HG02938 (cell line): ENCODE measurements around the gene ZBED3.
"Not testable (repeated sequence)": the region's sequence is repeated elsewhere in the genome, so short reads cannot be mapped to it uniquely, and the experiment has no call there.

Source experiments
- ATAC-seq: cut with Tn5 transposase; IDR thresholded peaks from one replicate; pipeline ENCODE4 v1.9.1; 2021; ENCODE audit warnings: mild to moderate bottlenecking, moderate library complexity; ENCODE audit not compliant: unreplicated experiment

ZBED3 gene, protein sequence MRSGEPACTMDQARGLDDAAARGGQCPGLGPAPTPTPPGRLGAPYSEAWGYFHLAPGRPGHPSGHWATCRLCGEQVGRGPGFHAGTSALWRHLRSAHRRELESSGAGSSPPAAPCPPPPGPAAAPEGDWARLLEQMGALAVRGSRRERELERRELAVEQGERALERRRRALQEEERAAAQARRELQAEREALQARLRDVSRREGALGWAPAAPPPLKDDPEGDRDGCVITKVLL

DNA sequence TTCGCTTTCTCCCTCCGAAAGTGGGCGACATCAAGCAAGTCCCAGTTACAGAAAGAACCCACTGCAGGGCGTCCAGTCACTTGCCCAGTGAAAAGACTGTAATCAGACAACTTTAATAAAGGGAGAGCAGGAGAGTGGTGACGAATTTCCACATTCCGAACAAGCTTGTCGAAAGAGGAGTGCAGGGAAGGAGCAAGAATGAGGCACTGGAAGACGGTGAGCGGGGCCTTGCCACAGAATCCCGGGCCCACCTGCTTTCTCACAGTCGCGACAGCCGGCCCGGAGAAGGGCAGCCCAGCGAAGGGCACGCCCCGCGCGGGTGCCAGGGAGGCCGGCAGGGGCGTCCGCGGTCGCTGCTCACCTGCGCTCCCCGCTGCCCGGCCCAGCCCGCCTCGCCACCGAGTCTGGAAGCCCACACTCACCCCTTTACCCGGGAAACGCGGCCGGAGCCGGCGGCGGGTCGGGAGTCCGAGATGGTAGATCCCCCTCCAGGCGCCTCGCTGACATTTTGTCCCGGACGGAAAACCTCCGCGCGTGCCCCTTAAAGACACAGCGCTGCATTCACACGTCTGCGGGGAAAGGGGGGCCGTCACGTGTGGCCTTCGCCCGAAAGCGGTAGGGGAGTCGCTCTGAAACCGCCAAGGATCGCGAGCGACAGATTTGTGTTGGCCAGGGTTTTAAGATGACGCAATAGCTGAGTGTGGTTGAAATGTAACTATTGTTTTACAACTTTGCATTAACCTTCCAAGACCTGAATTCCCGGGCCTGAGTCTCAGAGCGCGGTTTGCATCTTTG is at the start of gene ZBED3:
ZBED3 (minus strand) TSS at position 597 of the 795 bp plus-strand sequence. CDS start 9,407 bp downstream, outside the sequence.
- peak; percentile 66 for ATAC-seq

DNA sequence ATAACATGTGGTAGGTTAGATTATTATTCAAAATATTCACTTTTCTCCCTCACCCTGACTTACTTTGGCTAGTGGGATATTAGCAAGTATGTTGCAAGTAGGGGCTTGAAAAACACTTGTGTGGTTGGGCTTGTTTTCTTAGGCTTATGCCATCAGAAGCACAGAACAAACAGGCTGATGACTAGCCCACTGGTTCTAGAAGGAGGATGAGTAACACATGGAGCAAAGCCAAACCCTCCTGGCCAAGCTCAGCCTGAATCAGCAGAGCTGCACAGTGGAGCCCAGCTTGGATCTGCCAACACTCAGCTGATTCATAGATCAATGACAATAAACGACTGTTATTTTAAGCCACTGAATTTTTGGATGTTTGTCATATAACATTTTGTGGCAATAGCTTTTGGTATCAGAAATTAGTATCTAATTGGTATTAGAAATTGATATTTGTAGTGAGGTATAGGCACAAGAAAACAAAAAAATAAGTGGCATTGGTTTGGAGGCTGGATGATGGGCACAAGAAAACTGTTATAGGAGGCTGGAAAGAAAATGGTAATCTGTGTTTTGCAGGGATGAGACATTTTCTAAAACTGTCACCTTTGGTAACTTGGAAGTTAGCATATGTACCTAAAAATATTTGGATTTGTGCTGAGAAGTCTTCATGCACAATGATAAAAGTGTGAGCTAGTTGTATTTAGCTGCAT is 46.1 kb upstream of the ZBED3 start:
- ATAC-seq = no peak

DNA sequence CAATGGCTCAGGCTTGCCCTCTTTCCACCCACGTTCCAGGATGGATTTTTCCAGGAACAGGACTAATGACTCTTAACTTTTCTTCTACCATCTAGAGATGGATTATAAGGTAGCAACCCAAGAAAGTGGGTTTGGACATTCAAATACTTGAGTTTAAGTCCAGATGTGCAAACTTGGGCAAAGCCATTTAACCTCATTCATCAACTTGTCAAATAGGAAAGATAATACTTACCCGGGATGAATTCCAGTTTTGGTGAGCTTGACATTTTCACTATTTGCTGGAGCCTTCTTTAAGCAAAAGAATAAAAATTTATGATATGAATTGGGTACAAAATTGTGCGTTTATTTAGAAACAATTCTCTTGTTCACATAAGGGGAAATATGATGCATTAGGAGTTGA is 44.3 kb upstream of the ZBED3 start:
- ATAC-seq = no peak

DNA sequence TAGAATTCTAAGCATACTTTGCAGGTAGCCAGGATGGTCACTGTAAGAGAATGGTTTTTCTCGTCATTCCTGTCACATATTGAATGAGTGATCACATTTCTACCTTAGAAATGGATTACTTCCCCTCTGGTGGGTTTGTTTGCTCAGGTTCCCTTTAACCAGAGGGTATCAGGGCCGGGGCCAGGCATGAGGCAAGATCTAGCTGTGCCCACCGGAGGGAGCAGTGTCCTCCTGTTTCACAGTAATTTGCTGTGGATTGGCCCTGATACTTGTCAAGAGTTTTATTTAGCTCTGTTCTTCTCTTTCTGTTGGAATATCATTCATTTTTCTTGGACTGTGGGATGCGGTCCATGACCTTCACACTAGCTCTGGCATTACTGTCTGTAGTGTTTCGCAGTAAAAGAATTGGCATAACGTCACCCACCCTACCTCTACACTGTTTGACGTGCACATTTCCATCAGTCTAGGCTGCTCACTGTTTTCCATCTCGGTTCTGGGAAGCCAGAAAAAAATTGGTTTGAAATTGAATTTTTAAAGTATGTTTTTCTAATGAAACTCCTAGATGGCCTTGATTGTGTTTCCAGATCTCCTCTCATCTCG is 42.4 kb upstream of the ZBED3 start:
- no peak for ATAC-seq

DNA sequence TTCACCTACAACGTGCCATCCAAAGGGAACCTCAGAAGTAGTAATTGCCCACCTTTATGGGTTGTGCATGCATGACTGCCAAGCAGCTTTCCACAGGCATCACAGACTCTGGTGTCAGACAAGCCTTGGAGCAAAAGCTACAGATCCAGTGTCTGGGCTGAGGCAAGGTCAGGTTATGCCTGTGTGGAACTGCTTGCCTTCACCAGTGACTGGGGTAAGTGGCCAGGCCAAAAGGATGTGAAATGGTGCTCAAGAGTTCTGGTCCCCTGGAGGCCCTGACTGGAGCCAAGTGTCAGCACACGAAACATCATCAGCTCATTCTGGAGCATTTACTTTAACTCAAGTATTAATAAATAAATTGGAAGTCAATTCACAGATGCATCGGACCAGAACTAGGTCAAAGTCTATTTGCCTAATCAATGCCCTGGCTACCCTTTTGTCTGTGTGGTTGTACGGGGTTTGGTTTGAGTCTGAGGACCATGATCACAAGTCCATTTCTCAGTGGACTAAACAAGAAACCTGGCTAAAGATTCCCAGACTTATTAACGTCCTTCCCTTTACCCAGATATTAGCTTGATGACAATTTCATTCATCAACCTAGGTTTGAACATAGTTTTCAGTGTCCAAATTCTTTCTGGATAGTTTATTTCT is 41.5 kb upstream of the ZBED3 start:
- ATAC-seq = no peak

DNA sequence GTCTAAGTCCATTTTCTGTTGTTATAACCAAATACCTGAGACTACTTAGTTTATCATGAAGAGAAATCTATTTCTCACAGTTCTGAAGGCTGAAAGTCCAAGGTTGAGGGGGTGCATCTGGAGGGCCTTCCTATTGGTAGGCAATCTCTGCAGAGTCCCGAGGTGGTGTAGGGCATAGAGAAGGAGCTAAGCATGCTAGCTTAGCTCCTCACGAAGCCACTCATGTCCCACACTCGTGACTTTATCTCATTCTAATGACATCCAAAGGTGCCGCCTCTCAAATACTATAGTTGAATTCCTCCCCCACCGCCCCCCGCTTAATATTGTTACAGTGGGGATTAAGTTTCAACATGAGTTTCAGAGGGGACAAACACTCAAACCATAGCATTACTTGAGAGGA is 36.0 kb upstream of the ZBED3 start:
- ATAC-seq = no peak

- no peak for ATAC-seq
These were observed 33.6 kb upstream of the ZBED3 start for GRCh38 chr5:77120706-77121105.

- ATAC-seq = no peak
These were observed 33.0 kb upstream of the ZBED3 start for GRCh38 chr5:77120086-77120485.

- no peak for ATAC-seq
These were observed 30.1 kb upstream of the ZBED3 start for GRCh38 chr5:77117161-77117560.

- ATAC-seq = not testable (repeated sequence)
These were observed 19.9 kb upstream of the ZBED3 start for GRCh38 chr5:77107035-77107434.

- no peak for ATAC-seq
These were observed 17.7 kb upstream of the ZBED3 start for GRCh38 chr5:77104813-77105212.

- ATAC-seq = no peak
These were observed 16.4 kb upstream of the ZBED3 start for GRCh38 chr5:77103457-77103856.

- no peak for ATAC-seq
These were observed 15.5 kb upstream of the ZBED3 start for GRCh38 chr5:77102549-77102948.

DNA sequence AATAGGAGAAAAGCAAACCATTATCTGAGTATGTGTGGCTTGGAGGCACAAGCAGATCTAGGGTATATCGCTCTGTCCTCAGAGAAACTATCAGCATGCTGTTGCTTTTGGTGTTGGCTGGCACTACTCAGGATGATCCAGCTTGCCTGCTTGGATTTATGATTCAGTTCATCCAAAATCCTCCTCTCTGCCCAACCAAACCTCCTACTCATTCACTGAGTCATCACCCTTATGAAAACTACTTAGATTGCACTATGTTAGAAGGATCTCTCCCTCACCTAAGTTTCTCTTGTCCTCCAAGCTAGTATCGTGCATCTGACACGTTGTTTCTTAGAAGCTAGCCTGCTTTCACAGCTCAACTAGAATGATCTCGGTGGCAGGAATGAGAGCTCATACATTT is 14.2 kb upstream of the ZBED3 start:
- ATAC-seq = no peak

DNA sequence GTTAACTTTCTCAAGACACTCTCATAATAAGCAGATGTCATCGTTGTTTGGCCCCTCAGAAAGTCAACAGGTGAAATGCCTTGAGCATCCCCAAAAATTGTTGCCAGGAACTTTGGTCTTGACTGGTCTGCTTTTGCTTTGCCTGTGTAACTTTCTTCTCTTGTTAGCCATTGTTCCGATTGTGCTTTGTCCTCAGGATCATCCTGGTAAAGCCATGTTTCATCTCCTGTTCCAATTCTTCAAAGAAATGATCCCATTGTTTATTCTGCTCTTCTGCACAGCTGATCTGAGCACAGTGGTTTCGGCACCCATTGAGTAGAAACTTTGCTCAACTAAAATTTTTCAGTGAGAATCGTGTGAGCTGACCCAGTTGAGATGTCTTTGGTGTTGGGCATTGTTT is 8.1 kb upstream of the ZBED3 start:
- ATAC-seq = no peak

GRCh38 chr5:77087484-77088261 is 588 bp upstream of the ZBED3 start:
- no peak for ATAC-seq

DNA sequence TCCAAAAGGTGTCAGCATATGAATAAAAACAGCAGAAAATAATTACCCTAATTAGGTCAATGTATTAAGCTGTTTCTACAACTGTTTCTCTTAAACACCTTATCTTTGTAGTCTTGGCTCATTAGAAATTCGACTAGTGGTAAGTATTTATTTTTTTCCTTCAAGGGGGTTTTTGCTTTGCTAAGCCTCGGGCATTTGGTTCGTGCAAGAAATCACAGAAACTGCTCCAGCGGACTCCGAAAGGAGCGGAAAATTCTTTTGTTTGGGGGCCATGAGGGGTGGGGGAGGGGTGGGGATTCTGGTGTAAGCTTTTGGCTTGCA is 757 bp downstream of the ZBED3 start:
- no peak for ATAC-seq

DNA sequence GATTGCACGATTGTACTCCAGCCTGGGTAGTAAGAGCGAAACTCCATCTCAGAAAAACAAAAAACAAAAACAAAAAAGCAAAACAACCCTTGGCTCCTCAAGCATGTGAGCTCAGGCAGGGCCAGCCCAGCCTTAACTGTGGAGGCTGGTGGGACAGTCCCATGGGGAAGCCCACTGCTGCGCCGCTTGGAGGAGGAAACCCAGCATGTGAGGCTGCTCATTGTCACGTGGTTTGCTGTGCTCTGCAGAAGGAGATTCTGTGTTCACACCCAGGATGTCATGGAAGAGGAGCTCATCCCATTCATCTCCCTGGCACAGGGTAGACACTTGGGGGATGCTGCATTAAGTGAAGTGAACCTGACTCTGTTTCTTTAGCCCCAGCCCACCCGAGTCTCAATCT is 4.0 kb downstream of the ZBED3 start:
- no peak for ATAC-seq

DNA sequence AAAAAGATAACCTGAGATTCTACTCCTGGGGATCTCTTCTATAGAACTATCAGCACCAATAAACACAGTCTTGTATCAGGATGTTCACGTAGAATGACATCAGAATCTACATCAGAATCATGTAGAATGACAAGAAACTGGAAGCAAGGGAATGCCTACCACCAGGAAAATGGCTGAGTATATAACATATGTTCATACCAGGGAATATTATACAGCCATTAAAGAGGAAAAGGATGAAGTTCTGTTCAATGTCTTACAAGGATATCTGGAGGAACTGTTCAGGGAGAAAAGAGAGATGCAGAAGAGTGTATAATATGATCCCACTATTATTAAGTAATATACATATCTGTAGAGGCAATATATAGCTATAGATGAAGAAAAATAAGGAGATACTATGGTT is 4.8 kb downstream of the ZBED3 start:
- no peak for ATAC-seq

DNA sequence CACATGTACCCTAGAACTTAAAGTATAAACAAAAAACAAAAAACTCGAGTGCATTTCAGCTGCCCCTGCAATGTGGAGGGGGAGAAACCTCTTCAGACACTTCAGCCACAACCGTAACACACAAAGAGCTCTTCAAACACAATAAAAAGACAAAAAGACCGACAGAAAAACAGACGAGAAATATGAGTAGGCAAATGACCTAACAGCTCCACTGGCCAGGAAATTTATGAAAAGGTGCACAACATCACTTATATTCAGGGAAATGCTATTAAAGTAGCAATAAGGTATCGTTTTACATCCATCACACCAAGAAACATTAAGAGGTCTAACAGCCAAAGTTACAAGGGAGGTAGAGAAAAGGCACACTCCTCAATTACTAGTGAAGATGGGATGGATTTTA is 6.2 kb downstream of the ZBED3 start:
- no peak for ATAC-seq
